ENCODE measurements around the gene KRT12. TPM values are rescaled to one million over a fixed set of nuclear protein-coding genes. Genes with fewer than 3 reads are reported as not detected.
A peak's percentile ranks its signal among the peaks of the same experiment; 100 is the strongest.
"Not testable (repeated sequence)": the region's sequence is repeated elsewhere in the genome, so short reads cannot be mapped to it uniquely, and the experiment has no call there.

Gene KRT12
- total and polyA plus RNA-seq, 2 donors from 2014 or later = not detected

DNA sequence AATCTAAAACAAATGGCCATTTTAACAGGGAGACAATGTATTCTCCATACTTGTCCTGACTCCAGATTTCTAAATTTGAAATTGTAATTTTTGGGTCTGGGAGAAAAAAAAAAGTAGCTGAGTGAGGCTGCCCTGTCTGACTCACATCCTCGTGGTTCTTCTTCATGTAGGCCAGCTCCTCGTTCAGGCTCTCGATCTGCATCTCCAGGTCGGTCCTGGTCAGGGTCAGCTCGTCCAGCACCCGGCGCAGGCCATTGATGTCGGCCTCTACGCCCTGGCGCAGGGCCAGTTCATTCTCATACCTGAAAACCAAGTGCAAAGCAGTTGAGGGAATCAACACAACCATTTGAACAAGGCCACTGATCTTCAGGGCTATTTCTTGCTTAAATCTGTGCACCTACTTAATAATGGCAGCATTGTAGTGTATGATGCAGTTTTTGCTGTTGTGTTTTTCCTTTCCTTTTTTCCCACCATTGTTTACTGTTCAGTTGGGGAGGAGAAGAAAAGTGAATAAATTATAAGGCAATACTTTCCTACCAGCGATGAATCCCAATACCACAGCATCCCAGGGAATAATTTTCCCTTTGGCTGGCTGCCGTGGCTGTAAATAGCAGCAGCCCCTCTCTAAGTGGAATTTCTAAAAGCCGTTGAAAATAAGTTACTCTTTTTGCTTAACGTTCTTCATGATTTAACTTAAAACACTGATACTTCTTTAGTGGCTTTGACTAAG lies 2.2 kb downstream of the KRT12 start:
- Histone ChIP-seq H3K27me3 (ENCODE audit: control insufficient read depth, insufficient read depth, low read length) (no peaks in the 10 kb centered on the region), H3K4me1 (ENCODE audit: control insufficient read depth in 2 of 3, insufficient read depth in 2 of 3, low read depth in 1 of 3, low read length in 3 of 3) (no peaks in the 10 kb centered on the region), H3K27ac (ENCODE audit: low read depth in 2 of 2, low read length in 2 of 2) (no peak overlapping the region), H3K9me3 (ENCODE audit: control insufficient read depth in 2 of 3, insufficient read depth in 1 of 3, low read length in 3 of 3) (no peaks in the 10 kb centered on the region), H3K4me3 (ENCODE audit: low read length in 3 of 3) (no peak overlapping the region), H3K36me3 (ENCODE audit: control insufficient read depth in 2 of 3, insufficient read depth in 3 of 3, low read length in 3 of 3) (no peaks in the 10 kb centered on the region), H3K9ac (ENCODE audit: low read length in 3 of 3) (no peak overlapping the region)
- FAIRE-seq (no peak), DNase-seq (no peak)
- intact Hi-C loops (cut with DNase I) = no loop called here
- no peak for TF ChIP-seq CTCF (IDR thresholded peaks at IDR 0.05; ENCODE audit: borderline replicate concordance, extremely low read depth, insufficient read depth)

DNA sequence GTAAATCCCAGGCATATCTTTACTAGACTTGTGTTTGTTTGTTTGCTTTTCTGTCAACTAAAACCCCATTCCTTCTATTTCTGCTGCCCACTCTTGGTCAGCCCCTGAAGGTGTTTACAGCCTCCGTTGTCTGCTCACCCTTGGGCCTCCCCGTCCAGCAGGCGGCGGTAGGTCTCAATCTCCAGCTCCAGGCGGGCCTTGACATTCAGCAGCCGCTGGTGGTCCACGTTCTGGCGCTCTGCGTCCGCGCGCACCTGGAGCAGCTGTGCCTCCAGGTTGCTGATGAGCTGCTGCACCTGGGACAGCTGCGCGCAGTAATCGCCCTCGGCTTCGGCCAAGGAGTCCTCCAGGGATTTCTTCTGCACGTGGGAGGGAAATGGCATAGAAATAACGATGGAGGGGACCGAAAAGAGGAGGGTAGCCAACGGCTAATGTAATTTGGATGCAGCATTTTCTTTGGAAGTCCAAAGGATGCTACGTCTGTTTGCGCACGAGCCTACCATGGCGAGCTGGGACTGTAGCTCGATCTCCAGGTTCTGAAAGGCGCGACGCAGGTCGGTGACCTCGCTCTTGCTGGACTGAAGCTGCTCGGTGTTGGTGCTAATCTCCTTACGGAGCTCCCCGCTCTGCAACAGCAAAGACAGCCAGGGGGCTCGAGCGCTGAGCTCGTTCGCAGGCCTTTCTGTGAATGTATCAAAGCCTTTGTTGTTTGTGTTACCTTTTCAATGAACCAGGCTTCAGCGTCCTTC lies 3.9 kb downstream of the KRT12 start:
- H3K36me3 ChIP-seq (ENCODE audit: control insufficient read depth in 2 of 3, insufficient read depth in 3 of 3, low read length in 3 of 3) = no peaks in the 10 kb centered on the region
- H3K9me3 ChIP-seq (ENCODE audit: control insufficient read depth in 2 of 3, insufficient read depth in 1 of 3, low read length in 3 of 3) = no peaks in the 10 kb centered on the region
- no peak for FAIRE-seq
- H3K9ac ChIP-seq (ENCODE audit: low read length in 3 of 3) = no peak overlapping the region
- no peaks in the 10 kb centered on the region for H3K27me3 ChIP-seq (ENCODE audit: control insufficient read depth, insufficient read depth, low read length)
- no peak for TF ChIP-seq CTCF (IDR thresholded peaks at IDR 0.05; ENCODE audit: borderline replicate concordance, extremely low read depth, insufficient read depth)
- DNase-seq = peak in 4 of 5 donors; percentile 51 to 55 (median 52)
- H3K4me1 ChIP-seq (ENCODE audit: control insufficient read depth in 2 of 3, insufficient read depth in 2 of 3, low read depth in 1 of 3, low read length in 3 of 3) = no peaks in the 10 kb centered on the region
- no peak overlapping the region for H3K27ac ChIP-seq (ENCODE audit: low read depth in 2 of 2, low read length in 2 of 2)
- intact Hi-C loops (cut with DNase I) = no loop called here
- no peak overlapping the region for H3K4me3 ChIP-seq (ENCODE audit: low read length in 3 of 3)

DNA sequence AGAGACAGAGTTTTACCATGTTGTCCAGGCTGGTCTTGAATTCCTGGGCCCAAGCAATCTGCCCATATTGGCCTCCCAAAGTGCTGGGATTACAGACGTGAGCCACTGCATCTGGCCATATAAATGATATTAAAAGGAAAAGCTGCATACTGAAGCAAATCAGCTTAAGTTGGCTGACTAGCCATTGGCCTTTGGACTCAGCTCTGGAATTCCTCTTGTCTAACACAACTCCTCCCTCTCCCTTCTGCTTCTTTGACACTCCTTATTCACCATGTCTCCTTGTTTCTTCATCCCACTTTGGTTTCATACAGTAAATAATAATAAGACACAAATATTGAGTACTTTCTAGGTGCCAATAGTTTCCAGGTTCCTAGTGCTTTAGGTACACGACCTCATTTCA lies 7.5 kb downstream of the KRT12 start:
- FAIRE-seq (no peak), DNase-seq (peak in 2 of 5 donors; percentile 8 to 43)
- intact Hi-C loops (cut with DNase I) = no loop called here
- Histone ChIP-seq H3K9ac (ENCODE audit: low read length in 3 of 3) (no peak overlapping the region), H3K4me1 (ENCODE audit: control insufficient read depth in 2 of 3, insufficient read depth in 2 of 3, low read depth in 1 of 3, low read length in 3 of 3) (no peaks in the 10 kb centered on the region), H3K27ac (ENCODE audit: low read depth in 2 of 2, low read length in 2 of 2) (no peak overlapping the region), H3K9me3 (ENCODE audit: control insufficient read depth in 2 of 3, insufficient read depth in 1 of 3, low read length in 3 of 3) (no peaks in the 10 kb centered on the region), H3K4me3 (ENCODE audit: low read length in 3 of 3) (no peak overlapping the region), H3K36me3 (ENCODE audit: control insufficient read depth in 2 of 3, insufficient read depth in 3 of 3, low read length in 3 of 3) (no peaks in the 10 kb centered on the region), H3K27me3 (ENCODE audit: control insufficient read depth, insufficient read depth, low read length) (no peaks in the 10 kb centered on the region)
- TF ChIP-seq CTCF (IDR thresholded peaks at IDR 0.05; ENCODE audit: borderline replicate concordance, extremely low read depth, insufficient read depth) = no peak

DNA sequence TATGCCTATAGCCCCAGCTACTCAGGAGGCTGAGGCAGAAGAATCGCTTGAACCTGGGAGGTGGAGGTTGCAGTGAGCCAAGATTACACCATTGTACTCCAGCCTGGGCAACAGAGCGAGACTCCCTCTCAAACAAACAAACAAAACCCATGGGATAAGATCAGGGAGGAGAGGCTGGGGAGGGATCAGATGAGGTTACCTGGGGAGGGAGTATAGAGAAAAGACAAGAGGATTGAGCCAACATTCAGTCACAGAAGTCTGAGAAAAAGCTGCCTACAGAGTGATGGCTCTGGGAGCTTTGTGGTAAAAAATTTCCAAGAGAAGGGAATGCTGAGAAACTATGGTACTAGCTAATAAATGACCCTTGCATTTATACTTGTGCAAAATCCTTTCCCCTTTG lies 8.4 kb downstream of the KRT12 start:
- H3K9ac ChIP-seq (ENCODE audit: low read length in 3 of 3); H3K4me1 ChIP-seq (ENCODE audit: control insufficient read depth in 2 of 3, insufficient read depth in 2 of 3, low read depth in 1 of 3, low read length in 3 of 3); H3K9me3 ChIP-seq (ENCODE audit: control insufficient read depth in 2 of 3, insufficient read depth in 1 of 3, low read length in 3 of 3); H3K4me3 ChIP-seq (ENCODE audit: low read length in 3 of 3); H3K27ac ChIP-seq (ENCODE audit: low read depth in 2 of 2, low read length in 2 of 2); FAIRE-seq; intact Hi-C loops (cut with DNase I); H3K36me3 ChIP-seq (ENCODE audit: control insufficient read depth in 2 of 3, insufficient read depth in 3 of 3, low read length in 3 of 3); H3K27me3 ChIP-seq (ENCODE audit: control insufficient read depth, insufficient read depth, low read length); DNase-seq: not testable (repeated sequence)
